ENCODE measurements around the gene TCTN3. TPM values are rescaled to one million over a fixed set of nuclear protein-coding genes. Genes with fewer than 3 reads are reported as not detected.

TCTN3 gene
- polyA plus RNA-seq, 1 of the 3 experiments (the other 2 are of a cell fraction) = 39.5 TPM

- 0 out of 2 replicates have a peak, but pooled peaks have one; percentile 31 for TF ChIP-seq NRF1 (IDR thresholded peaks at IDR 0.05; ENCODE audit: low read depth, low read length)
- TF ChIP-seq EP300 (IDR thresholded peaks at IDR 0.05; ENCODE audit: borderline replicate concordance in 1 of 2, low read depth in 1 of 2, low read length in 1 of 2) = peak in 1 of 2 experiments; percentile 14; a peak in 1 of 4 replicates
- no peak for TF ChIP-seq JUND (IDR thresholded peaks at IDR 0.05)
- TF ChIP-seq TAF1 (IDR thresholded peaks at IDR 0.05; ENCODE audit: borderline replicate concordance, low read depth, low read length) = peak; percentile 55; the same call in 1 of the 2 replicates
- TF ChIP-seq, protein P1, sequence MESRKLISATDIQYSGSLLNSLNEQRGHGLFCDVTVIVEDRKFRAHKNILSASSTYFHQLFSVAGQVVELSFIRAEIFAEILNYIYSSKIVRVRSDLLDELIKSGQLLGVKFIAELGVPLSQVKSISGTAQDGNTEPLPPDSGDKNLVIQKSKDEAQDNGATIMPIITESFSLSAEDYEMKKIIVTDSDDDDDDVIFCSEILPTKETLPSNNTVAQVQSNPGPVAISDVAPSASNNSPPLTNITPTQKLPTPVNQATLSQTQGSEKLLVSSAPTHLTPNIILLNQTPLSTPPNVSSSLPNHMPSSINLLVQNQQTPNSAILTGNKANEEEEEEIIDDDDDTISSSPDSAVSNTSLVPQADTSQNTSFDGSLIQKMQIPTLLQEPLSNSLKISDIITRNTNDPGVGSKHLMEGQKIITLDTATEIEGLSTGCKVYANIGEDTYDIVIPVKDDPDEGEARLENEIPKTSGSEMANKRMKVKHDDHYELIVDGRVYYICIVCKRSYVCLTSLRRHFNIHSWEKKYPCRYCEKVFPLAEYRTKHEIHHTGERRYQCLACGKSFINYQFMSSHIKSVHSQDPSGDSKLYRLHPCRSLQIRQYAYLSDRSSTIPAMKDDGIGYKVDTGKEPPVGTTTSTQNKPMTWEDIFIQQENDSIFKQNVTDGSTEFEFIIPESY (IDR thresholded peaks at IDR 0.05; ENCODE audit: borderline replicate concordance, low read depth) = no peak
- TF ChIP-seq GATA2 (CRISPR knock-in tag; IDR thresholded peaks at IDR 0.05) = no peak
- no peak for TF ChIP-seq RXRA (IDR thresholded peaks at IDR 0.05; ENCODE audit: borderline replicate concordance, low read depth)
- TF ChIP-seq SIN3A (IDR thresholded peaks at IDR 0.05; ENCODE audit: borderline replicate concordance, low read depth, low read length) = 0 out of 2 replicates have a peak, but pooled peaks have one; percentile 8
- TF ChIP-seq GABPA (IDR thresholded peaks at IDR 0.05; ENCODE audit: low read depth) = no peak
- peak; percentile 94 for TF ChIP-seq MXI1 (IDR thresholded peaks at IDR 0.05; ENCODE audit: low read depth, low read length)
- TF ChIP-seq RCOR1 (IDR thresholded peaks at IDR 0.05; ENCODE audit: low read length) = peak; percentile 92
- TF ChIP-seq MEF2A (IDR thresholded peaks at IDR 0.05; ENCODE audit: borderline replicate concordance, low read depth) = no peak
- no peak for TF ChIP-seq ELF1 (IDR thresholded peaks at IDR 0.05)
Measured at GRCh38 chr10:95693668-95694534, at the start of gene TCTN3 (continued).

DNA sequence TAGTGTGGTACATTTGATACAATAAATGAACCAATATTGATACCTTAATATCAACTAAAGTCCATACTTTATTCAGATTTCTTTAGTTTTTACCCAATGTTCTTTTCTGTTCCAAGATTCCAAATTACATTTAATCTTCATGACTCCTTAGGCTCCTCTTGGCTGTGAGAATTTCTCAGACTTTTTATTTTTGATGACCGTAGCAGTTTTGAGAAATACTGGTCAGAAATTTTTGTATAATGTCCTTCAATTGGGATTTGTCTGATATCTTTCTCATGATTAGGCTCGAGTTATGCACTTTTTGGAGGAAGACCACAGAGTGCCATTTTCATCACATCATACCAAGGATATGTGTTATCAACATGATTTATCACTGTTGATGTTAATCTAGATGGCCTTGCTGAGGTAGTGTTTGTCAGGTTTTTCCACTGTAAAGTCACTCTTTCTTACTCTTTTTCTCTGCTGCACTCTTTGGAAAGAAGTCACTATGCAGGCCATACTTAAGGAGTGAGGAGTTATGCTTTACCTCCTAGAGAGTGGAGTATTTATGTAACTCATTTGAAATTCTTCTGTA is 49.3 kb upstream of the TCTN3 start:
- 34% methylated on average over 2 of the region's 2 CpGs for WGBS (ENCODE audit: low lambda C conversion rate)
- ChIA-PET POLR2A (no interaction called here), CTCF (no interaction called here)
- no peak overlapping the region for H3K4me2 ChIP-seq
- H3K4me1 ChIP-seq (ENCODE audit: control insufficient read depth in 1 of 2, insufficient read depth in 2 of 2, low read depth in 1 of 2, low read length in 1 of 2) = no peaks in the 10 kb centered on the region; a peak in 1 of 4 replicates
- no peaks in the 10 kb centered on the region for H3K36me3 ChIP-seq (replicated peaks in 1 of 2; ENCODE audit: control insufficient read depth in 1 of 2, insufficient read depth in 2 of 2, low read length in 1 of 2)
- H3K9me2 ChIP-seq = no peaks in the 10 kb centered on the region
- no peak for DNase-seq
- H3K27ac ChIP-seq (ENCODE audit: low read depth in 2 of 2, low read length in 1 of 2) = no peak overlapping the region
- no peaks in the 10 kb centered on the region for H3F3A ChIP-seq (replicated peaks; ENCODE audit: insufficient read depth)
- no peak overlapping the region for H3K9ac ChIP-seq
- H3K27me3 ChIP-seq (ENCODE audit: insufficient read depth) = no peaks in the 10 kb centered on the region
- H3K79me2 ChIP-seq (ENCODE audit: insufficient read depth) = no peaks in the 10 kb centered on the region
- no peaks in the 10 kb centered on the region for H3K9me3 ChIP-seq
- H4K20me1 ChIP-seq (ENCODE audit: insufficient read depth) = no peaks in the 10 kb centered on the region
- TF ChIP-seq POLR2AphosphoS5 (IDR thresholded peaks at IDR 0.05; ENCODE audit: low read depth, low read length) = no peak
- TF ChIP-seq USF2 (IDR thresholded peaks at IDR 0.05; ENCODE audit: borderline replicate concordance, low read depth, low read length) = no peak
- no peak for TF ChIP-seq MEF2A (IDR thresholded peaks at IDR 0.05; ENCODE audit: borderline replicate concordance, low read depth)
- TF ChIP-seq USF1 (IDR thresholded peaks at IDR 0.05; ENCODE audit: borderline replicate concordance, low read depth) = no peak
- TF ChIP-seq, protein P1 (IDR thresholded peaks at IDR 0.05; ENCODE audit: borderline replicate concordance, low read depth) = no peak
- TF ChIP-seq RAD21 (IDR thresholded peaks at IDR 0.05; ENCODE audit: low read length) = no peak
- TF ChIP-seq FOXM1 (IDR thresholded peaks at IDR 0.05; ENCODE audit: low read depth) = no peak
- no peak for TF ChIP-seq RXRA (IDR thresholded peaks at IDR 0.05; ENCODE audit: borderline replicate concordance, low read depth)
- no peak for TF ChIP-seq YY1 (IDR thresholded peaks at IDR 0.05; ENCODE audit: low read depth)
- TF ChIP-seq RCOR1 (IDR thresholded peaks at IDR 0.05; ENCODE audit: low read length) = no peak
- no peak for TF ChIP-seq NRF1 (IDR thresholded peaks at IDR 0.05; ENCODE audit: low read depth, low read length)
- TF ChIP-seq FOSL2 (IDR thresholded peaks at IDR 0.05; ENCODE audit: borderline replicate concordance, low read depth) = no peak
- TF ChIP-seq ELF1 (IDR thresholded peaks at IDR 0.05) = no peak
- no peak for TF ChIP-seq TEAD4 (IDR thresholded peaks at IDR 0.05; ENCODE audit: borderline replicate concordance, insufficient read depth)
- TF ChIP-seq MXI1 (IDR thresholded peaks at IDR 0.05; ENCODE audit: low read depth, low read length) = no peak
- TF ChIP-seq NFIC (IDR thresholded peaks at IDR 0.05; ENCODE audit: borderline replicate concordance) = no peak
- TF ChIP-seq GABPA (IDR thresholded peaks at IDR 0.05; ENCODE audit: low read depth) = no peak
- TF ChIP-seq EP300 (IDR thresholded peaks at IDR 0.05; ENCODE audit: borderline replicate concordance in 1 of 2, low read depth in 1 of 2, low read length in 1 of 2) = no peak
- no peak for TF ChIP-seq SIN3A (IDR thresholded peaks at IDR 0.05; ENCODE audit: borderline replicate concordance, low read depth, low read length)
- no peak overlapping the region for H3K4me3 ChIP-seq (ENCODE audit: low read depth in 2 of 2, low read length in 1 of 2)
- H2AFZ ChIP-seq (ENCODE audit: low read depth) = no peak overlapping the region
